GM12892 (cell line): ENCODE measurements around the gene EMID1.

Experiments used
- POLR2A ChIP-seq: IDR thresholded peaks from 2 replicates; pipeline ENCODE4 v1.6.1; 2011; ENCODE audit warnings: low read depth, low read length, control low read depth
- POLR2AphosphoS5 ChIP-seq: IDR thresholded peaks from 2 replicates; pipeline ENCODE4 v1.6.1; 2011; ENCODE audit warnings: low read depth, low read length, control low read depth

GRCh38 chr22:29224859-29225410, 19.2 kb downstream of the EMID1 start:
- TF ChIP-seq POLR2AphosphoS5, result no peak
- TF ChIP-seq POLR2A, result no peak
